Measurements from ENCODE around the gene HSD3B7. TPM values are rescaled to one million over a fixed set of nuclear protein-coding genes. Genes with fewer than 3 reads are reported as not detected.
A peak's percentile ranks its signal among the peaks of the same experiment; 100 is the strongest.

Gene HSD3B7
- total and polyA plus RNA-seq, 7 experiments from 2014 or later: 0.08 to 7.0 (median 2.4) TPM; not detected in 1

- no peak for ATAC-seq
- H3K4me1 Mint-ChIP-seq: peaks cover 0 to 10% (median 0%) of the 10 kb centered on the region in 7 donors
Measured at GRCh38 chr16:31020536-31020935, 35.5 kb downstream of the HSD3B7 start.

GRCh38 chr16:31022544-31023251, 37.7 kb downstream of the HSD3B7 start:
- peak overlapping the region in 1 of 9 donors; percentile 79 for H3K27ac Mint-ChIP-seq
- ATAC-seq: no peak
- intact Hi-C loops (cut with micrococcal nuclease): no loop called here
- H3K36me3 Mint-ChIP-seq: peaks cover 0 to 4% (median 0%) of the 10 kb centered on the region in 5 donors
- H3K27me3 Mint-ChIP-seq: no peaks in the 10 kb centered on the region
- no peaks in the 10 kb centered on the region for H3K4me1 ChIP-seq (ENCODE audit: control insufficient read depth in 2 of 2, insufficient read depth in 2 of 2, low read length in 2 of 2)
- H3K36me3 ChIP-seq (ENCODE audit: control insufficient read depth in 2 of 3, insufficient read depth in 3 of 3, low read length in 3 of 3): no peaks in the 10 kb centered on the region
- no peaks in the 10 kb centered on the region for H3K27me3 ChIP-seq (ENCODE audit: control insufficient read depth in 2 of 2, insufficient read depth in 2 of 2, low read length in 2 of 2)
- POLR2A ChIA-PET: interaction anchor here (0.5 to 0.9 kb wide), 2 partner anchors 16 to 74 kb away, joined by 3 read pairs; no protein-coding TSS in a partner anchor
- H3K9me3 Mint-ChIP-seq: peaks cover 0 to 2% (median 0%) of the 10 kb centered on the region in 11 donors
- no peak overlapping the region for H3K27ac ChIP-seq (ENCODE audit: low read depth, low read length)
- no peak for DNase-seq
- CTCF ChIA-PET: no interaction called here
- H3K4me3 ChIP-seq (ENCODE audit: low read length): no peak overlapping the region
- H3K9me3 ChIP-seq (ENCODE audit: control insufficient read depth in 2 of 3, low read length in 3 of 3): no peaks in the 10 kb centered on the region
- H3K4me3 Mint-ChIP-seq: peak overlapping the region in 1 of 10 donors; percentile 17
- H3K4me1 Mint-ChIP-seq: peaks cover 0 to 10% (median 0%) of the 10 kb centered on the region in 7 donors

More at GRCh38 chr16:31020536-31020935, 35.5 kb downstream of the HSD3B7 start:
- Histone ChIP-seq H3K27ac (ENCODE audit: low read depth, low read length) (no peak overlapping the region), H3K36me3 (ENCODE audit: control insufficient read depth in 2 of 3, insufficient read depth in 3 of 3, low read length in 3 of 3) (no peaks in the 10 kb centered on the region), H3K9me3 (ENCODE audit: control insufficient read depth in 2 of 3, low read length in 3 of 3) (no peaks in the 10 kb centered on the region), H3K4me3 (ENCODE audit: low read length) (no peak overlapping the region), H3K4me1 (ENCODE audit: control insufficient read depth in 2 of 2, insufficient read depth in 2 of 2, low read length in 2 of 2) (no peaks in the 10 kb centered on the region), H3K27me3 (ENCODE audit: control insufficient read depth in 2 of 2, insufficient read depth in 2 of 2, low read length in 2 of 2) (no peaks in the 10 kb centered on the region)
- Mint-ChIP-seq H3K9me3 (no peaks in the 10 kb centered on the region), H3K27ac (no peak overlapping the region), H3K36me3 (peaks cover 0 to 4% (median 0%) of the 10 kb centered on the region in 5 donors), H3K4me3 (no peak overlapping the region), H3K27me3 (peaks cover 0 to 3% (median 0%) of the 10 kb centered on the region in 5 donors)
- ChIA-PET CTCF (interaction anchor here (0.7 kb wide), 1 partner anchor 889 kb away, joined by 3 read pairs; no protein-coding TSS in a partner anchor), POLR2A (interaction anchor here (0.6 to 0.7 kb wide), 3 partner anchors 14 to 489 kb away, joined by 3 to 4 read pairs (median 3); no protein-coding TSS in a partner anchor)
- no peak for DNase-seq
- intact Hi-C loops (cut with micrococcal nuclease): no loop called here

GRCh38 chr16:31023252-31023602, 38.2 kb downstream of the HSD3B7 start:
- Histone ChIP-seq H3K4me3 (ENCODE audit: low read length) (no peak overlapping the region), H3K27ac (ENCODE audit: low read depth, low read length) (no peak overlapping the region), H3K27me3 (ENCODE audit: control insufficient read depth in 2 of 2, insufficient read depth in 2 of 2, low read length in 2 of 2) (no peaks in the 10 kb centered on the region), H3K36me3 (ENCODE audit: control insufficient read depth in 2 of 3, insufficient read depth in 3 of 3, low read length in 3 of 3) (no peaks in the 10 kb centered on the region), H3K9me3 (ENCODE audit: control insufficient read depth in 2 of 3, low read length in 3 of 3) (no peaks in the 10 kb centered on the region), H3K4me1 (ENCODE audit: control insufficient read depth in 2 of 2, insufficient read depth in 2 of 2, low read length in 2 of 2) (no peaks in the 10 kb centered on the region)
- no peaks in the 10 kb centered on the region for H3K27me3 Mint-ChIP-seq
- ATAC-seq (no peak), DNase-seq (no peak)
- peaks cover 0 to 10% (median 0%) of the 10 kb centered on the region in 7 donors for H3K4me1 Mint-ChIP-seq
- H3K4me3 Mint-ChIP-seq: no peak overlapping the region
- H3K36me3 Mint-ChIP-seq: peaks cover 0 to 4% (median 0%) of the 10 kb centered on the region in 5 donors
- CTCF ChIA-PET: no interaction called here
- H3K27ac Mint-ChIP-seq: no peak overlapping the region
- POLR2A ChIA-PET: interaction anchor here (0.5 to 0.9 kb wide), 3 partner anchors 16 to 178 kb away, joined by 3 read pairs; no protein-coding TSS in a partner anchor
- intact Hi-C loops (cut with micrococcal nuclease): no loop called here
- peaks cover 0 to 2% (median 0%) of the 10 kb centered on the region in 11 donors for H3K9me3 Mint-ChIP-seq

- intact Hi-C loops (cut with micrococcal nuclease): no loop called here
- Mint-ChIP-seq H3K9me3 (peaks cover 0 to 2% (median 0%) of the 10 kb centered on the region in 11 donors), H3K27ac (peak overlapping the region in 1 of 9 donors; percentile 36), H3K36me3 (peaks cover 0 to 4% (median 0%) of the 10 kb centered on the region in 5 donors), H3K4me1 (peaks cover 0 to 10% (median 0%) of the 10 kb centered on the region in 7 donors), H3K27me3 (no peaks in the 10 kb centered on the region), H3K4me3 (no peak overlapping the region)
- H3K27me3 ChIP-seq (ENCODE audit: control insufficient read depth in 2 of 2, insufficient read depth in 2 of 2, low read length in 2 of 2): no peaks in the 10 kb centered on the region
- CTCF ChIA-PET: no interaction called here
- no peaks in the 10 kb centered on the region for H3K36me3 ChIP-seq (ENCODE audit: control insufficient read depth in 2 of 3, insufficient read depth in 3 of 3, low read length in 3 of 3)
- DNase-seq: no peak
- no peak overlapping the region for H3K4me3 ChIP-seq (ENCODE audit: low read length)
- ATAC-seq: no peak
- POLR2A ChIA-PET: interaction anchor here (0.7 kb wide), 1 partner anchor 178 kb away, joined by 3 read pairs; no protein-coding TSS in a partner anchor
- H3K9me3 ChIP-seq (ENCODE audit: control insufficient read depth in 2 of 3, low read length in 3 of 3): no peaks in the 10 kb centered on the region
- H3K27ac ChIP-seq (ENCODE audit: low read depth, low read length): no peak overlapping the region
- H3K4me1 ChIP-seq (ENCODE audit: control insufficient read depth in 2 of 2, insufficient read depth in 2 of 2, low read length in 2 of 2): no peaks in the 10 kb centered on the region
Measured at GRCh38 chr16:31023627-31024226, 38.7 kb downstream of the HSD3B7 start.

GRCh38 chr16:31025339-31025738, 40.3 kb downstream of the HSD3B7 start:
- ATAC-seq (no peak), DNase-seq (no peak)
- no peaks in the 10 kb centered on the region for H3K27me3 ChIP-seq (ENCODE audit: control insufficient read depth in 2 of 2, insufficient read depth in 2 of 2, low read length in 2 of 2)
- H3K4me1 ChIP-seq (ENCODE audit: control insufficient read depth in 2 of 2, insufficient read depth in 2 of 2, low read length in 2 of 2): no peaks in the 10 kb centered on the region
- Mint-ChIP-seq H3K27me3 (no peaks in the 10 kb centered on the region), H3K36me3 (peaks cover 0 to 4% (median 0%) of the 10 kb centered on the region in 5 donors), H3K27ac (peak overlapping the region in 1 of 9 donors; percentile 38), H3K4me3 (no peak overlapping the region), H3K4me1 (peaks cover 0 to 10% (median 0%) of the 10 kb centered on the region in 7 donors), H3K9me3 (peaks cover 0 to 2% (median 0%) of the 10 kb centered on the region in 11 donors)
- no peaks in the 10 kb centered on the region for H3K9me3 ChIP-seq (ENCODE audit: control insufficient read depth in 2 of 3, low read length in 3 of 3)
- no peak overlapping the region for H3K4me3 ChIP-seq (ENCODE audit: low read length)
- POLR2A ChIA-PET: no interaction called here
- H3K27ac ChIP-seq (ENCODE audit: low read depth, low read length): no peak overlapping the region
- no peaks in the 10 kb centered on the region for H3K36me3 ChIP-seq (ENCODE audit: control insufficient read depth in 2 of 3, insufficient read depth in 3 of 3, low read length in 3 of 3)
- intact Hi-C loops (cut with micrococcal nuclease): no loop called here
- CTCF ChIA-PET: no interaction called here

- no peak for DNase-seq
- ChIA-PET CTCF (interaction anchor here (0.6 kb wide), 1 partner anchor 16 kb away, joined by 4 read pairs; no protein-coding TSS in a partner anchor), POLR2A (no interaction called here)
- peaks cover 3 to 20% (median 14%) of the 10 kb centered on the region in 7 donors for H3K4me1 Mint-ChIP-seq
- intact Hi-C loops (cut with micrococcal nuclease): no loop called here
- Histone ChIP-seq H3K27ac (ENCODE audit: low read depth, low read length) (no peak overlapping the region), H3K27me3 (ENCODE audit: control insufficient read depth in 2 of 2, insufficient read depth in 2 of 2, low read length in 2 of 2) (no peaks in the 10 kb centered on the region), H3K36me3 (ENCODE audit: control insufficient read depth in 2 of 3, insufficient read depth in 3 of 3, low read length in 3 of 3) (peaks cover 0 to 7% (median 0%) of the 10 kb centered on the region in 3 experiments), H3K4me3 (ENCODE audit: low read length) (no peak overlapping the region), H3K9me3 (ENCODE audit: control insufficient read depth in 2 of 3, low read length in 3 of 3) (no peaks in the 10 kb centered on the region), H3K4me1 (ENCODE audit: control insufficient read depth in 2 of 2, insufficient read depth in 2 of 2, low read length in 2 of 2) (peaks cover 9 to 13% of the 10 kb centered on the region in 2 donors)
- H3K36me3 Mint-ChIP-seq: peaks cover 0 to 4% (median 0%) of the 10 kb centered on the region in 5 donors
- H3K9me3 Mint-ChIP-seq: peaks cover 0 to 2% (median 0%) of the 10 kb centered on the region in 11 donors
- no peak overlapping the region for H3K4me3 Mint-ChIP-seq
- H3K27ac Mint-ChIP-seq: no peak overlapping the region
- peaks cover 0 to 3% (median 0%) of the 10 kb centered on the region in 5 donors for H3K27me3 Mint-ChIP-seq
- no peak for ATAC-seq
Measured at GRCh38 chr16:31029272-31029671, 44.3 kb downstream of the HSD3B7 start.

All from naive thymus-derived CD4-positive, alpha-beta T cell (primary cell).